ENCODE measurements around the gene ARID1A. TPM values are rescaled to one million over a fixed set of nuclear protein-coding genes. Genes with fewer than 3 reads are reported as not detected.
A peak's percentile ranks its signal among the peaks of the same experiment; 100 is the strongest.

Gene ARID1A
- total and polyA plus RNA-seq, 11 donors, result 14.1 to 73.9 (median 45.3) TPM

DNA sequence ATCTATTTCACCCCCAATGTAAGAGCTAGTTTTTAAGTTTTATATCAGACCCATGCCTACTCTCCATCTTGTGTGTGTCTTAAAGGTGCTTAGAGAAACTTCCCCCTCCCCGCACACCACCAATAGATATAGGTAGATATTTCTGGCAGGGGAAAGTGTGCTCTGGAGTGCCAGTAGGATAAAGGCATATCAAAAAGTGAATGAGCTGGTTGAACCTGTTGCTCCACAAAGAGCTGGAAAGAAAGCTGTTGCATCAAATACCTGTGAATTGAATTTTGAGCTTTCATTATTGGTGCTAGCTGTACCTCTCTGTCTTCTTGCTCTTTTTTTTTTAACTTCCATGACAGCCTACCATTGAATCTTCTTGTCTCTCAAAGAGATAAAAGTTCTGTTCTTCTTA lies 32.8 kb downstream of the ARID1A start:
- Histone ChIP-seq H3K9me3 (no peaks in the 10 kb centered on the region), H3K27me3 (no peaks in the 10 kb centered on the region), H3K36me3 (peaks cover 0 to 46% (median 42%) of the 10 kb centered on the region in 9 donors), H3K27ac (no peak overlapping the region), H3K4me3 (no peak overlapping the region), H3K4me1 (peaks cover 25 to 86% (median 69%) of the 10 kb centered on the region in 12 donors)
- intact Hi-C loops (cut with DNase I), result no loop called here
- WGBS, 4 donors, result 68 to 86% (median 70%) methylated on average over 1 of the region's 1 CpG
- TF ChIP-seq POLR2A (IDR thresholded peaks at IDR 0.05), result no peak
- TF ChIP-seq, protein P1, sequence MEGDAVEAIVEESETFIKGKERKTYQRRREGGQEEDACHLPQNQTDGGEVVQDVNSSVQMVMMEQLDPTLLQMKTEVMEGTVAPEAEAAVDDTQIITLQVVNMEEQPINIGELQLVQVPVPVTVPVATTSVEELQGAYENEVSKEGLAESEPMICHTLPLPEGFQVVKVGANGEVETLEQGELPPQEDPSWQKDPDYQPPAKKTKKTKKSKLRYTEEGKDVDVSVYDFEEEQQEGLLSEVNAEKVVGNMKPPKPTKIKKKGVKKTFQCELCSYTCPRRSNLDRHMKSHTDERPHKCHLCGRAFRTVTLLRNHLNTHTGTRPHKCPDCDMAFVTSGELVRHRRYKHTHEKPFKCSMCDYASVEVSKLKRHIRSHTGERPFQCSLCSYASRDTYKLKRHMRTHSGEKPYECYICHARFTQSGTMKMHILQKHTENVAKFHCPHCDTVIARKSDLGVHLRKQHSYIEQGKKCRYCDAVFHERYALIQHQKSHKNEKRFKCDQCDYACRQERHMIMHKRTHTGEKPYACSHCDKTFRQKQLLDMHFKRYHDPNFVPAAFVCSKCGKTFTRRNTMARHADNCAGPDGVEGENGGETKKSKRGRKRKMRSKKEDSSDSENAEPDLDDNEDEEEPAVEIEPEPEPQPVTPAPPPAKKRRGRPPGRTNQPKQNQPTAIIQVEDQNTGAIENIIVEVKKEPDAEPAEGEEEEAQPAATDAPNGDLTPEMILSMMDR (IDR thresholded peaks at IDR 0.05), result no peak
- no peak for DNase-seq
- ATAC-seq, result no peak

DNA sequence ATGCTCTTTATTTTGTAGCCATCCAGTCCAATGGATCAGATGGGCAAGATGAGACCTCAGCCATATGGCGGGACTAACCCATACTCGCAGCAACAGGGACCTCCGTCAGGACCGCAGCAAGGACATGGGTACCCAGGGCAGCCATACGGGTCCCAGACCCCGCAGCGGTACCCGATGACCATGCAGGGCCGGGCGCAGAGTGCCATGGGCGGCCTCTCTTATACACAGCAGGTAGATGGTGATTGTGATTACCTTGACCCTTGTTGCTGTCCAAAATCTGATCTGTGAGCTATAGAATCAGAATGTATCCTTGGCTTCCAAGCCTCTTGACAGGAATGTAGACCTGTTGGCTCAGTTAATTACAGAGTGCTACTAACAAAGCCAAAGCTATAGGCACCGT lies 33.8 kb downstream of the ARID1A start:
- WGBS, 4 donors, result 94 to 96% (median 95%) methylated on average over 2 to 12 of the region's 12 CpGs
- TF ChIP-seq, protein P1 (IDR thresholded peaks at IDR 0.05), result no peak
- no peak for TF ChIP-seq POLR2A (IDR thresholded peaks at IDR 0.05)
- Histone ChIP-seq H3K27ac (no peak overlapping the region), H3K4me1 (peaks cover 23 to 86% (median 69%) of the 10 kb centered on the region in 12 donors), H3K4me3 (no peak overlapping the region), H3K27me3 (no peaks in the 10 kb centered on the region), H3K9me3 (no peaks in the 10 kb centered on the region), H3K36me3 (peaks cover 0 to 54% (median 52%) of the 10 kb centered on the region in 9 donors)
- intact Hi-C loops (cut with DNase I), result no loop called here
- ATAC-seq, result peak in 1 of 4 donors; percentile 23
- no peak for DNase-seq

GRCh38 chr1:26730695-26731094 lies 34.9 kb downstream of the ARID1A start:
- Histone ChIP-seq H3K4me1 (peaks cover 19 to 78% (median 58%) of the 10 kb centered on the region in 12 donors), H3K36me3 (peaks cover 0 to 64% (median 62%) of the 10 kb centered on the region in 9 donors), H3K27ac (no peak overlapping the region), H3K27me3 (no peaks in the 10 kb centered on the region), H3K4me3 (no peak overlapping the region), H3K9me3 (no peaks in the 10 kb centered on the region)
- intact Hi-C loops (cut with DNase I), result no loop called here
- no peak for ATAC-seq
- WGBS, 4 donors, result 70 to 82% (median 75%) methylated on average over 2 of the region's 2 CpGs
- no peak for TF ChIP-seq POLR2A (IDR thresholded peaks at IDR 0.05)
- TF ChIP-seq, protein P1 (IDR thresholded peaks at IDR 0.05), result no peak
- DNase-seq, result no peak

GRCh38 chr1:26731233-26731902 lies 35.6 kb downstream of the ARID1A start:
- intact Hi-C loops (cut with DNase I), result no loop called here
- Histone ChIP-seq H3K4me3 (no peak overlapping the region), H3K27ac (no peak overlapping the region), H3K27me3 (no peaks in the 10 kb centered on the region), H3K36me3 (peaks cover 0 to 71% (median 69%) of the 10 kb centered on the region in 9 donors), H3K4me1 (peaks cover 17 to 72% (median 52%) of the 10 kb centered on the region in 12 donors), H3K9me3 (no peaks in the 10 kb centered on the region)
- WGBS, 4 donors, result 78 to 87% (median 82%) methylated on average over 11 of the region's 11 CpGs
- DNase-seq, result no peak
- TF ChIP-seq, protein P1 (IDR thresholded peaks at IDR 0.05), result no peak
- TF ChIP-seq POLR2A (IDR thresholded peaks at IDR 0.05), result no peak
- no peak for ATAC-seq

All from heart left ventricle (tissue), 16 donors.